NOMO-1 treated with dmso at 0.1 percent for 144 hours (cell line): ENCODE results near the gene CACNB2.

Experiments
- DNase-seq: peaks from one replicate; lab custom pipeline; 2025; ENCODE audit not compliant: unreplicated experiment; lab: John Stamatoyannopoulos, UW

Gene CACNB2

GRCh38 chr10:18278181-18278580 lies 138.0 kb downstream of the CACNB2 start:
- peak; percentile 3 for DNase-seq

- DNase-seq = peak; percentile 62
Observed at GRCh38 chr10:18279173-18279572, 138.9 kb downstream of the CACNB2 start.

- DNase-seq = no peak
Observed at GRCh38 chr10:18282094-18282493, 141.9 kb downstream of the CACNB2 start.

GRCh38 chr10:18290651-18291313 lies 150.6 kb downstream of the CACNB2 start:
- DNase-seq = no peak

- DNase-seq = peak; percentile 16
Observed at GRCh38 chr10:18293536-18294510, 153.6 kb downstream of the CACNB2 start.

GRCh38 chr10:18294633-18295032 lies 154.4 kb downstream of the CACNB2 start:
- no peak for DNase-seq

- no peak for DNase-seq
Observed at GRCh38 chr10:18297659-18298058, 157.4 kb downstream of the CACNB2 start.

GRCh38 chr10:18298256-18298655 lies 158.0 kb downstream of the CACNB2 start:
- DNase-seq = no peak

- peak; percentile 57 for DNase-seq
Observed at GRCh38 chr10:18303851-18304801, 163.9 kb downstream of the CACNB2 start.

GRCh38 chr10:18306031-18306430 lies 165.8 kb downstream of the CACNB2 start:
- DNase-seq = peak; percentile 56

- no peak for DNase-seq
Observed at GRCh38 chr10:18308600-18308999, 168.4 kb downstream of the CACNB2 start.

GRCh38 chr10:18310761-18311160 lies 170.5 kb downstream of the CACNB2 start:
- DNase-seq = no peak

GRCh38 chr10:18312374-18313139 lies 172.3 kb downstream of the CACNB2 start:
- DNase-seq = peak; percentile 50

- no peak for DNase-seq
Observed at GRCh38 chr10:18313140-18313530, 172.9 kb downstream of the CACNB2 start.

- DNase-seq = no peak
Observed at GRCh38 chr10:18313626-18314025, 173.4 kb downstream of the CACNB2 start.

GRCh38 chr10:18319628-18320027 lies 179.4 kb downstream of the CACNB2 start:
- DNase-seq = no peak

GRCh38 chr10:18321371-18321770 lies 181.1 kb downstream of the CACNB2 start:
- DNase-seq = no peak

GRCh38 chr10:18323916-18324315 lies 183.7 kb downstream of the CACNB2 start:
- no peak for DNase-seq

GRCh38 chr10:18325410-18325809 lies 185.2 kb downstream of the CACNB2 start:
- no peak for DNase-seq

GRCh38 chr10:18325889-18326531 lies 185.8 kb downstream of the CACNB2 start:
- DNase-seq = no peak
